Endothelial cell of umbilical vein (primary cell): ENCODE data around the gene SIGLEC7.
"Not testable (repeated sequence)": the region's sequence is repeated elsewhere in the genome, so short reads cannot be mapped to it uniquely, and the experiment has no call there.

Source experiments
- EZH2 ChIP-seq: IDR thresholded peaks from 2 replicates; pipeline ENCODE4 v1.6.1; 2012; ENCODE audit warnings: borderline replicate concordance, low read depth, mild to moderate bottlenecking, moderate library complexity, low read length, inconsistent platforms; ENCODE audit not compliant: severe bottlenecking
- FOS ChIP-seq: IDR thresholded peaks from 2 replicates; pipeline ENCODE4 v1.6.1; 2011; ENCODE audit warnings: mild to moderate bottlenecking, low read length, moderate library complexity, borderline replicate concordance; ENCODE audit not compliant: insufficient read depth
- POLR2A ChIP-seq: IDR thresholded peaks from 2 replicates; pipeline ENCODE4 v1.6.1; 2012; ENCODE audit warnings: low read depth, mild to moderate bottlenecking, control low read depth, low read length
- POLR2AphosphoS5 ChIP-seq: IDR thresholded peaks from 2 replicates; pipeline ENCODE4 v1.6.1; 2012; ENCODE audit warnings: low read depth, mild to moderate bottlenecking, control low read depth, low read length, moderate library complexity; ENCODE audit not compliant: insufficient read depth
- TF ChIP-seq, protein P1 (sequence below), 2 donors: IDR thresholded peaks; 1 replicate in 1 of 2; 2 replicates in 1 of 2; pipeline ENCODE4 v1.5.1; 2011; ENCODE audit warnings: low read length in 2 of 2, mild to moderate bottlenecking in 2 of 2, moderate library complexity in 2 of 2, control low read depth in 1 of 2, inconsistent platforms in 1 of 2, low read depth in 1 of 2; ENCODE audit not compliant: insufficient read depth in 1 of 2; ENCODE audit errors: extremely low read depth in 1 of 2
- TF ChIP-seq, protein P2 (sequence below): IDR thresholded peaks from 2 replicates; pipeline ENCODE4 v1.6.1; 2011; ENCODE audit not compliant: insufficient read depth, insufficient read length

GRCh38 chr19:51169283-51169918 is 27.3 kb downstream of the SIGLEC7 start:
- TF ChIP-seq, protein P1, sequence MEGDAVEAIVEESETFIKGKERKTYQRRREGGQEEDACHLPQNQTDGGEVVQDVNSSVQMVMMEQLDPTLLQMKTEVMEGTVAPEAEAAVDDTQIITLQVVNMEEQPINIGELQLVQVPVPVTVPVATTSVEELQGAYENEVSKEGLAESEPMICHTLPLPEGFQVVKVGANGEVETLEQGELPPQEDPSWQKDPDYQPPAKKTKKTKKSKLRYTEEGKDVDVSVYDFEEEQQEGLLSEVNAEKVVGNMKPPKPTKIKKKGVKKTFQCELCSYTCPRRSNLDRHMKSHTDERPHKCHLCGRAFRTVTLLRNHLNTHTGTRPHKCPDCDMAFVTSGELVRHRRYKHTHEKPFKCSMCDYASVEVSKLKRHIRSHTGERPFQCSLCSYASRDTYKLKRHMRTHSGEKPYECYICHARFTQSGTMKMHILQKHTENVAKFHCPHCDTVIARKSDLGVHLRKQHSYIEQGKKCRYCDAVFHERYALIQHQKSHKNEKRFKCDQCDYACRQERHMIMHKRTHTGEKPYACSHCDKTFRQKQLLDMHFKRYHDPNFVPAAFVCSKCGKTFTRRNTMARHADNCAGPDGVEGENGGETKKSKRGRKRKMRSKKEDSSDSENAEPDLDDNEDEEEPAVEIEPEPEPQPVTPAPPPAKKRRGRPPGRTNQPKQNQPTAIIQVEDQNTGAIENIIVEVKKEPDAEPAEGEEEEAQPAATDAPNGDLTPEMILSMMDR (IDR thresholded peaks at IDR 0.05; ENCODE audit: extremely low read depth in 1 of 2, insufficient read depth in 1 of 2, low read depth in 1 of 2, low read length in 2 of 2): peak; percentile 40 to 75
- not testable (repeated sequence) for TF ChIP-seq EZH2, POLR2A, POLR2AphosphoS5, FOS
- TF ChIP-seq, protein P2, sequence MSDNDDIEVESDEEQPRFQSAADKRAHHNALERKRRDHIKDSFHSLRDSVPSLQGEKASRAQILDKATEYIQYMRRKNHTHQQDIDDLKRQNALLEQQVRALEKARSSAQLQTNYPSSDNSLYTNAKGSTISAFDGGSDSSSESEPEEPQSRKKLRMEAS: not testable (repeated sequence)
